Endothelial cell of umbilical vein (primary cell): ENCODE measurements around the gene MIS12. TPM values are rescaled to one million over a fixed set of nuclear protein-coding genes. Genes with fewer than 3 reads are reported as not detected.

Source experiments
- BruUV-seq: library from RNA; stranded (reverse); fragments of 400-500 nt; replicated peaks from 2 replicates; lab custom pipeline; 2021; lab: Mats Ljungman, UMichigan
- CTCF ChIA-PET: fragments of 300-600, 350-600 bp; sonication (Branson Sonifier 250); formaldehyde crosslinking; loops from one replicate; lab custom pipeline; 2021; ENCODE audit warnings: antibody characterized with exemption, inconsistent platforms; lab: Charles Lee
- POLR2A ChIA-PET: fragments of 300-600, 350-600 bp; sonication (Branson Sonifier 250); formaldehyde crosslinking; loops from one replicate; lab custom pipeline; 2021; ENCODE audit warnings: antibody characterized with exemption, inconsistent platforms; lab: Charles Lee
- DNase-seq: peaks from one replicate; pipeline ENCODE4 v3.0.0-alpha.2; 2011; ENCODE audit warnings: low read depth, low spot score
- FAIRE-seq: peaks from 2 replicates; lab custom pipeline; 2011; peaks lifted over from hg19 to GRCh38; lab: Jason Lieb, UNC
- H2AFZ ChIP-seq: 2 replicates; pipeline ENCODE4 v1.6.0; 2012; ENCODE audit warnings: low read depth, low read length, control low read depth, inconsistent platforms
- H3K27ac ChIP-seq: 2 replicates; pipeline ENCODE4 v1.5.1; 2011; ENCODE audit warnings: low read depth, mild to moderate bottlenecking, control low read depth, low read length, moderate library complexity; ENCODE audit not compliant: insufficient read depth
- H3K27me3 ChIP-seq, 2 experiments: 2 replicates each; pipeline versions ENCODE4 v1.6.0 to v1.6.1; 2011; ENCODE audit warnings: low read length in 2 of 2, mixed read lengths in 1 of 2; ENCODE audit not compliant: control insufficient read depth in 2 of 2, insufficient read depth in 2 of 2
- H3K36me3 ChIP-seq, 2 experiments: 2 replicates in 1 of 2; 3 replicates in 1 of 2; pipeline ENCODE4 v1.5.1; 2011; ENCODE audit warnings: low read length in 2 of 2, mild to moderate bottlenecking in 1 of 2, moderate library complexity in 1 of 2; ENCODE audit not compliant: control insufficient read depth in 2 of 2, insufficient read depth in 2 of 2; ENCODE audit errors: extremely low read depth in 1 of 2
- H3K4me1 ChIP-seq: 3 replicates; pipeline ENCODE4 v1.5.1; 2011; ENCODE audit warnings: mild to moderate bottlenecking, low read length; ENCODE audit not compliant: control insufficient read depth, insufficient read depth; ENCODE audit errors: extremely low read depth
- H3K4me2 ChIP-seq: 2 replicates; pipeline ENCODE4 v1.6.1; 2011; ENCODE audit warnings: low read length, control low read depth, mixed read lengths; ENCODE audit not compliant: insufficient read depth
- H3K4me3 ChIP-seq, 3 experiments: fragments of 200-600 bp in 1 of 3; sonication (generic), shearing (Covaris generic) in 1 of 3; replicated peaks in 1 of 3; 2 replicates each; pipeline ENCODE4 v1.5.1; 2011 to 2016; ENCODE audit warnings: control low read depth in 3 of 3, low read length in 3 of 3, mild to moderate bottlenecking in 2 of 3, inconsistent platforms in 1 of 3, low read depth in 1 of 3, moderate library complexity in 1 of 3; ENCODE audit not compliant: insufficient read depth in 1 of 3
- H3K79me2 ChIP-seq: 2 replicates; pipeline ENCODE4 v1.6.0; 2012; ENCODE audit warnings: low read length, inconsistent platforms; ENCODE audit not compliant: control insufficient read depth, insufficient read depth
- H3K9ac ChIP-seq: replicated peaks from 2 replicates; pipeline ENCODE3; 2011; ENCODE audit warnings: low read length, control low read depth; ENCODE audit not compliant: insufficient read depth; ENCODE audit errors: extremely low read depth
- H3K9me1 ChIP-seq: replicated peaks from 3 replicates; pipeline ENCODE4 v1.6.0; 2011; ENCODE audit warnings: mild to moderate bottlenecking, low read length; ENCODE audit not compliant: control insufficient read depth, insufficient read depth; ENCODE audit errors: extremely low read depth
- H3K9me3 ChIP-seq: replicated peaks from 2 replicates; pipeline ENCODE4 v1.5.1; 2012; ENCODE audit warnings: low read length, inconsistent platforms; ENCODE audit not compliant: control insufficient read depth, insufficient read depth
- H4K20me1 ChIP-seq: replicated peaks from 2 replicates; pipeline ENCODE3; 2011; ENCODE audit warnings: mild to moderate bottlenecking, low read length; ENCODE audit not compliant: control insufficient read depth, insufficient read depth; ENCODE audit errors: extremely low read depth
- FOS ChIP-seq: IDR thresholded peaks from 2 replicates; pipeline ENCODE4 v1.6.1; 2011; ENCODE audit warnings: mild to moderate bottlenecking, low read length, moderate library complexity, borderline replicate concordance; ENCODE audit not compliant: insufficient read depth
- GATA2 ChIP-seq: IDR thresholded peaks from 2 replicates; pipeline ENCODE4 v1.7.0; 2011; ENCODE audit warnings: low read depth, mild to moderate bottlenecking, moderate library complexity, mixed read lengths, low read length; ENCODE audit not compliant: insufficient read length, insufficient read depth
- MAX ChIP-seq: IDR thresholded peaks from 2 replicates; pipeline ENCODE4 v1.6.1; 2011; ENCODE audit not compliant: insufficient read depth, insufficient read length
- dilution Hi-C: fragments of 300-500 bp; cut with MboI; formaldehyde crosslinking; loops from one replicate; pipeline ENCODE4 v1.15.0; 2019; ENCODE audit warnings: low sequenced_read_pairs; ENCODE audit not compliant: extremely low pct_ligation_motif_present
- intact Hi-C: fragments of 100-400 bp; cut with micrococcal nuclease; formaldehyde crosslinking; loops from one replicate; pipeline ENCODE4 v1.10.0; 2022
- polyA plus RNA-seq, 4 experiments: library from polyadenylated mRNA; depleted of rRNA in 3 of 4; stranded (reverse) in 3 of 4; unstranded in 1 of 4; fragments of >200 nt; gene quantifications; 2 replicates each; pipeline versions ENCODE4 v1.2.1 to v1.2.3, GENCODE V29; 2011 to 2012; ENCODE audit warnings: missing spikeins in 1 of 4
- total RNA-seq: library from RNA; stranded (reverse); gene quantifications from 2 replicates; pipeline ENCODE4 v1.2.3, GENCODE V29; 2021

Gene MIS12
- total and polyA plus RNA-seq, 2 donors (not counting 3 experiments of a cell fraction or from before 2014, with no cell fraction given), result 8.3 to 20.1 TPM

GRCh38 chr17:5444209-5444608, 42.2 kb upstream of the MIS12 start:
- no peak for TF ChIP-seq FOS
- TF ChIP-seq GATA2, result no peak
- BruUV-seq, result no TSS peak
- H2AFZ ChIP-seq, result no peak overlapping the region
- peaks cover 3% of the 10 kb centered on the region for H3K4me1 ChIP-seq
- no peaks in the 10 kb centered on the region for H4K20me1 ChIP-seq
- ChIA-PET CTCF (no interaction called here), POLR2A (no interaction called here)
- intact Hi-C loops (no loop called here), dilution Hi-C loops (no loop called here)
- no peak overlapping the region for H3K9ac ChIP-seq
- H3K9me3 ChIP-seq, result no peaks in the 10 kb centered on the region
- no peak for DNase-seq
- H3K79me2 ChIP-seq, result no peaks in the 10 kb centered on the region
- H3K36me3 ChIP-seq, result peaks cover 7 to 29% of the 10 kb centered on the region in 2 experiments
- H3K27ac ChIP-seq, result no peak overlapping the region
- H3K27me3 ChIP-seq, result no peaks in the 10 kb centered on the region
- no peak for FAIRE-seq
- no peak overlapping the region for H3K4me3 ChIP-seq
- H3K9me1 ChIP-seq, result no peaks in the 10 kb centered on the region
- no peak overlapping the region for H3K4me2 ChIP-seq

- TF ChIP-seq MAX, result no peak
- no peaks in the 10 kb centered on the region for H3K79me2 ChIP-seq
- FAIRE-seq, result no peak
- no TSS peak for BruUV-seq
- peaks cover 15 to 34% of the 10 kb centered on the region in 2 experiments for H3K36me3 ChIP-seq
- CTCF ChIA-PET, result interaction anchor here (0.6 to 3.6 kb wide), 2 partner anchors 8 to 11 kb away, joined by 4 to 21 read pairs; partner anchors contain the start of gene C1QBP
- no peaks in the 10 kb centered on the region for H4K20me1 ChIP-seq
- no peak overlapping the region for H2AFZ ChIP-seq
- H3K9me1 ChIP-seq, result no peaks in the 10 kb centered on the region
- no peaks in the 10 kb centered on the region for H3K27me3 ChIP-seq
- H3K9me3 ChIP-seq, result no peaks in the 10 kb centered on the region
- intact Hi-C loops (no loop called here), dilution Hi-C loops (no loop called here)
- POLR2A ChIA-PET, result no interaction called here
- no peak overlapping the region for H3K4me2 ChIP-seq
- H3K27ac ChIP-seq, result no peak overlapping the region
- no peaks in the 10 kb centered on the region for H3K4me1 ChIP-seq
- no peak overlapping the region for H3K9ac ChIP-seq
- no peak overlapping the region for H3K4me3 ChIP-seq
- no peak for DNase-seq
Observed at GRCh38 chr17:5446786-5447185, 39.6 kb upstream of the MIS12 start.
